ENCODE data around the gene UPF3A.

Gene UPF3A

GRCh38 chr13:114296448-114296847 lies 15.0 kb downstream of the UPF3A start:
- H3K36me3 ChIP-seq (replicated peaks; ENCODE audit: low read depth, low read length), result peaks cover 49% of the 10 kb centered on the region
- peak overlapping the region; percentile 69 for H3K4me2 ChIP-seq (ENCODE audit: low read length)
- no peaks in the 10 kb centered on the region for H3K9me3 ChIP-seq (ENCODE audit: insufficient read depth, low read length)
- no peak for TF ChIP-seq EZH2phosphoT487 (IDR thresholded peaks at IDR 0.05; ENCODE audit: low read depth)
- no peak for TF ChIP-seq CTCF (IDR thresholded peaks at IDR 0.05; ENCODE audit: low read depth, low read length)
- H4K20me1 ChIP-seq (ENCODE audit: insufficient read depth, low read length), result no peaks in the 10 kb centered on the region
- no peak overlapping the region for H3K9ac ChIP-seq (ENCODE audit: low read length)
- no peaks in the 10 kb centered on the region for H3K27me3 ChIP-seq (ENCODE audit: low read depth, low read length)
- H3K79me2 ChIP-seq (ENCODE audit: low read length), result peaks cover 17% of the 10 kb centered on the region
- peak overlapping the region; percentile 12 for H3K4me3 ChIP-seq (ENCODE audit: low read length)
- H3K4me1 ChIP-seq (ENCODE audit: low read length), result peaks cover 44% of the 10 kb centered on the region
- H2AFZ ChIP-seq (ENCODE audit: low read depth, low read length), result no peak overlapping the region
- peak overlapping the region; percentile 67 for H3K27ac ChIP-seq (ENCODE audit: low read length)

DNA sequence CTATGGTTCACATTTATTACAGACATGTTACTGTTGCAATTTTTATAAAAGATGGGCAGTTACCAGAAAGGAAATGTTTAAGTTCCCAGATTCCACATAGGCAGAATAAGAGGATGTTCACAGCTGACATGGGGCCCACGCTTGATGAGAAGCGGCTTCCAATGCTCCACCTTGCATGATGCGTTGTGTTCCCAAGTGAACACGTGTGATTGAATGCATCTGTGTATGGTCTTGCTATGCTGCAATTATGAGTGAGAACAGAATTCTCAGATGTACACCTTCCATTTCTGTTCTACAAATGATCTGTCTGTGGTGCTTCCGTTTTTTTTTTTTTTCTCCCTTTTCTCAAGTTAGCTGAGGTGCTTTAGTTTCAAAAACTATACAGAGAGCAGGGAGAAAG lies 15.5 kb downstream of the UPF3A start:
- Histone ChIP-seq H3K36me3 (replicated peaks; ENCODE audit: low read depth, low read length) (peaks cover 48% of the 10 kb centered on the region), H3K9me3 (ENCODE audit: insufficient read depth, low read length) (no peaks in the 10 kb centered on the region), H4K20me1 (ENCODE audit: insufficient read depth, low read length) (no peaks in the 10 kb centered on the region), H2AFZ (ENCODE audit: low read depth, low read length) (no peak overlapping the region), H3K79me2 (ENCODE audit: low read length) (peaks cover 17% of the 10 kb centered on the region), H3K4me1 (ENCODE audit: low read length) (peaks cover 44% of the 10 kb centered on the region), H3K9ac (ENCODE audit: low read length) (peak overlapping the region; percentile 37; the same call in 1 of the 2 replicates), H3K4me3 (ENCODE audit: low read length) (peak overlapping the region; percentile 12), H3K27ac (ENCODE audit: low read length) (peak overlapping the region; percentile 67), H3K4me2 (ENCODE audit: low read length) (peak overlapping the region; percentile 69), H3K27me3 (ENCODE audit: low read depth, low read length) (no peaks in the 10 kb centered on the region)
- TF ChIP-seq EZH2phosphoT487 (IDR thresholded peaks at IDR 0.05; ENCODE audit: low read depth) (no peak), CTCF (IDR thresholded peaks at IDR 0.05; ENCODE audit: low read depth, low read length) (no peak)

DNA sequence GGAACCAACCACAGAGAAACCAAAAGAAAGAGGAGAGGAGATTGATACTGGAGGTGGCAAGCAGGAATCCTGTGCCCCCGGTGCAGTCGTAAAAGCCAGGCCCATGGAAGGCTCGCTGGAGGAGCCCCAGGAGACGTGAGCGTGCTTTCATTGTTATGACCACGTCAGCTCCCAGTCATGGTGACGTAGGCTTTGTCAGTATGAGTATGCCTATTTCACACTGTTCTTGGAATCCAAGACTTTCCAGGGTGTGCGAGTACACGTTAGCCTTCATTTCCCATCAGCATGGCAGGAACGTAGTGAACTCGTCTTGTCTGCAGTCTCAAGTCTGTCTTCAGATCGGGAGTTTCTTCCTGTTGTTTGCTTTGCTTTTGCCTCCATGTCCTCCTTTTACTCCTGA lies 17.5 kb downstream of the UPF3A start:
- TF ChIP-seq EZH2phosphoT487 (IDR thresholded peaks at IDR 0.05; ENCODE audit: low read depth) (no peak), CTCF (IDR thresholded peaks at IDR 0.05; ENCODE audit: low read depth, low read length) (no peak)
- H2AFZ ChIP-seq (ENCODE audit: low read depth, low read length), result no peak overlapping the region
- H3K79me2 ChIP-seq (ENCODE audit: low read length), result peaks cover 15% of the 10 kb centered on the region
- no peaks in the 10 kb centered on the region for H4K20me1 ChIP-seq (ENCODE audit: insufficient read depth, low read length)
- peaks cover 34% of the 10 kb centered on the region for H3K4me1 ChIP-seq (ENCODE audit: low read length)
- no peak overlapping the region for H3K9ac ChIP-seq (ENCODE audit: low read length)
- H3K4me2 ChIP-seq (ENCODE audit: low read length), result no peak overlapping the region
- no peak overlapping the region for H3K4me3 ChIP-seq (ENCODE audit: low read length)
- peaks cover 49% of the 10 kb centered on the region for H3K36me3 ChIP-seq (replicated peaks; ENCODE audit: low read depth, low read length)
- H3K9me3 ChIP-seq (ENCODE audit: insufficient read depth, low read length), result no peaks in the 10 kb centered on the region
- no peaks in the 10 kb centered on the region for H3K27me3 ChIP-seq (ENCODE audit: low read depth, low read length)
- no peak overlapping the region for H3K27ac ChIP-seq (ENCODE audit: low read length)

DNA sequence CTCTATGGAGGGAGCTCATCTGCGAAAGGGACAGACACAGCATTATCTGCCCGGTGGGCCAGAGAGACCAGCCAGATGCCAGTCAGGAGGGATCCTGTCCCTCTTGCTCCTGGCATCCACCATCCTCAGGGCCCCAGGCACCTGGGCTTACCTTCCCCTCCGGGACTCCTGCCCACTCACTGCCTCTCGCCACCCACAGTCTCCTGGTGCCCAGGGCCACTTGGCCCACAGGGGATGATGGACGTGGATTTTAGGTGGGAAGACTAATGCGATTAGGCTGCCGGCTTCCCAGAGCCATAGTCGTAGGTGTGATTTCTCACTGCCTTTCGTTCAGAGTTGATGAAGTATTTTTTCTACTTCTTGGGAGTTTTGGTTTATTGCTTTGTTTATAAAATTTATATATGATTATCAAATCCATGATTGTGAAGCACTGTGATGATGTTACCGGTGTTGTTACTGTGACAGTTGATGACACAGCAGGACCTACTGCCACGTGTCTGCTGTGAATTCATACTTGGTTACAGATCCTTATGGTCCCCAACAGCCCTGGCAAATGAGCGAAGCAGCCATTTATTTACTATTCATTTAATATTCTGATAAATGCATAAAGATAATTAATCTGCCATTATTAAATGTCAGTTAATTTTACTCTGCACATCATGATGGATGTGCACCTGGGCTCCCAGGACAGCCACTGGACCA lies 18.4 kb downstream of the UPF3A start:
- no peak overlapping the region for H3K27ac ChIP-seq (ENCODE audit: low read length)

More for the DNA sequence above, 18.4 kb downstream of the UPF3A start:
- Histone ChIP-seq H3K36me3 (replicated peaks; ENCODE audit: low read depth, low read length) (peaks cover 50% of the 10 kb centered on the region), H2AFZ (ENCODE audit: low read depth, low read length) (no peak overlapping the region), H3K9me3 (ENCODE audit: insufficient read depth, low read length) (no peaks in the 10 kb centered on the region), H3K79me2 (ENCODE audit: low read length) (peaks cover 9% of the 10 kb centered on the region; the same call in 1 of the 2 replicates), H3K4me1 (ENCODE audit: low read length) (peaks cover 30% of the 10 kb centered on the region), H3K4me3 (ENCODE audit: low read length) (no peak overlapping the region), H3K4me2 (ENCODE audit: low read length) (no peak overlapping the region), H3K27me3 (ENCODE audit: low read depth, low read length) (no peaks in the 10 kb centered on the region), H4K20me1 (ENCODE audit: insufficient read depth, low read length) (no peaks in the 10 kb centered on the region), H3K9ac (ENCODE audit: low read length) (no peak overlapping the region)
- TF ChIP-seq EZH2phosphoT487 (IDR thresholded peaks at IDR 0.05; ENCODE audit: low read depth), result no peak
- TF ChIP-seq CTCF (IDR thresholded peaks at IDR 0.05; ENCODE audit: low read depth, low read length), result no peak
